Activated CD4-positive, CD25-positive, alpha-beta regulatory T cell (primary cell): ENCODE data around the gene ERFE.
"Not testable (repeated sequence)": the region's sequence is repeated elsewhere in the genome, so short reads cannot be mapped to it uniquely, and the experiment has no call there.

Source experiments
- DNase-seq, 4 experiments: peaks; one replicate each; lab custom pipeline; 2025; lab: John Stamatoyannopoulos, UW

Gene ERFE, protein sequence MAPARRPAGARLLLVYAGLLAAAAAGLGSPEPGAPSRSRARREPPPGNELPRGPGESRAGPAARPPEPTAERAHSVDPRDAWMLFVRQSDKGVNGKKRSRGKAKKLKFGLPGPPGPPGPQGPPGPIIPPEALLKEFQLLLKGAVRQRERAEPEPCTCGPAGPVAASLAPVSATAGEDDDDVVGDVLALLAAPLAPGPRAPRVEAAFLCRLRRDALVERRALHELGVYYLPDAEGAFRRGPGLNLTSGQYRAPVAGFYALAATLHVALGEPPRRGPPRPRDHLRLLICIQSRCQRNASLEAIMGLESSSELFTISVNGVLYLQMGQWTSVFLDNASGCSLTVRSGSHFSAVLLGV

DNA sequence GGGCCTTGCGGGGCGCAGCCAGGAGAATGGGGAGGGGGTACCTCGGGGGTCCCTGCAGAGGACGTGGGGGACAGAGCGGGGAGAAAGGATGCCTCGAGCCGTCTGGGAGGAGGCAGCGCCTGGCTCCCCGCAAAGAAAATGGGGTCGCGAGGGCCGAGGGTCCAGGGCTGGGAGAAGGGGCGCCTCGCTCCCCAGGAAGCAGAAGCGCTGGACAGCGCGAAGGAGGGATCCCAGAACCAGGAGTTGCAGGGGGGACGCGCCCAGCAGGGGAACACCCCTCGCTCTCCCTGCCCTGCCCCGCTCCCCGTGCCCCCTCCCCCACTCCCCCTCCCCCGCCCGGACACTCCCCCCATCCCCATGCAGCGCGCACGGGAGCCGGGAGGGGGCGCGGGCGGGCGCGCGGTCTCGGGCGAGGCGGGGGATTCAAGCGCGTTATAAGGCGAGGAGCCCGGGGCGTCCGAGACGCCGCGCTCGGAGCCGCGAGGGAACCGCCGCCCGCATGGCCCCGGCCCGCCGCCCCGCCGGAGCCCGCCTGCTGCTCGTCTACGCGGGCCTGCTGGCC lies at the start of gene ERFE:
Gene ERFE, plus strand, starts transcription at position 462 of the 562 bp plus-strand sequence. Its CDS starts 38 bp downstream, at position 500.
- DNase-seq: peak in 1 of 4 experiments; percentile 12

DNA sequence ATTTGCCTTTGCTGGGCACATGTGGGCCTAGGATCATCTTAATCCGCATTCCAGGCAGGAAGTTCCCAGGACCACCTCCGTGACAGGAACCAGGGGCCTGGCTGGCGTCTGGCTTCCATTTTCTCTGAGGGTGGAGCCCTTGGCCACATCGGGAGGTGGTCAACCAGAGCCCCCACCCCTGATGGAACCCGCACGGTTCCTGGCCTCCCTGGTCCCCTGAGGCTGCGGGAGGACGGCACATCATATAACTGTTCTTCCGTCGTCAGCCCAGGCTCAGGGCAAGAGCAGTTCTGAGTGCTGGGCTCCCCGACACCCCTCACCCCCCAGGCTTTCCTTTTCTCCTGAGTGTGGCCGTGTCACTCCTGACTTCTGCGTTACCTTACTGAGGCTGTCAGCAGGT lies 45.2 kb upstream of the ERFE start:
- DNase-seq: no peak

DNA sequence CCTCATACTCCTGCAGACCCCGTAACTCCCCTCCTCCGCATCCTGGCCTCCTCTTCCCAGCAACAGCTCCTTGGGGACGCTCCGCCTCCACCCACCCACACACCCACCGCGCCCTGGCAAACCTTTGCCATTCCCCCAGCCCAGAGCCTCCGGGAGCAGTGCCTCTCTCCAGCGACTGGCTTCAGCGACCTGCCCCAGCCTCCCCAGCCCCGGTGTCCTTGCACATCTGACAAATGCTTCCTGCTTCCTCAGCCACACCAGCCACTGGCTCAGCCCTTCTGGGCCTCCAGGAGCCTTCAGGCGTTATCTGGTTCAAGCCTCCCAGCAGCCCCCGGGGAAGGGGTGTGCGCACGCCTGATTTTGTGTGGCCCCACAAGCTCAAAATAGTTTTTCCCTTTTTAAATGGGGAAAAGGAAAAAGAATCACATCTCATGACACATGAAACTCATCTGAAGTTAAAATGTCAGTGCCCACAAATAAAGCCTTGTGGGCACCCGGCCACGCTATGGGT lies 44.4 kb upstream of the ERFE start:
- DNase-seq: no peak

DNA sequence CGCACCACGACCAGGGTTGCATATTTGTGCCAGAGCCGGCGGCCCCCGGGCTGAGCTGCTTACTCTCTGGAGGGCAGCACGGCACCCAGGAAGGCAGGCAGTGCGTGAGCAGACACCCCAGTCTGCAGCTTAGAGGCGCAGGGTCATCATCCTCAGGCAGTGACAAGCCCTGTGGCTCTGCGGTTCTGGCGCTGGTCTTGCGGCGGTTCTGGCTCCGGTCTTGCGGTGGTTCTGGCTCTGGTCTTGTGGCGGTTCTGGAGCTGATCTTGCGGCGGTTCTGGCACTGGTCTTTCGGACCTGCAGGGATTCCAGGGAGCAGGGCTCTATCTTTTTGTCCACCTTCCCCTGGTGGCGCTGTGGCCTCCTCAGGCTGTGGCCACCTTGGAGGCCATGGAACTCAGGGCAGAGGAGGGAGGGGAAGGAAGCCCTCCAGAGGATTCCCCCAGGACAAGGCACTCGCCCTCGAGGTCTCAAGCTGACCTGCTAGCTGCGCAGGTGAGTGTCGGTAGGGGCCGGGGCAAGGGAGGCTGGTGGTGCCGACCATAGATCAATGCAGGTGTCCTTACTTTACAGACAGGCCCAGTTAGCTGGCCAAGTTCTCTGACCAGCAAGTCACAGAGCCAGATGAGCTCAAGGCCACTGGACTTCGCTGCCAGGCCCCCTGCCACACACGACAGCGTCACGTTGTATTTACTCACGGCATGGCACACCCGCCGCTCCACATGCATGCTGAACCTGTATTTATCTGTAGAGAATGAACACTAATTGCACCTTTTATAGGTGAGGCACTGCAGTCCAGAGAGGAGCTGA lies 43.7 kb upstream of the ERFE start:
- no peak for DNase-seq

DNA sequence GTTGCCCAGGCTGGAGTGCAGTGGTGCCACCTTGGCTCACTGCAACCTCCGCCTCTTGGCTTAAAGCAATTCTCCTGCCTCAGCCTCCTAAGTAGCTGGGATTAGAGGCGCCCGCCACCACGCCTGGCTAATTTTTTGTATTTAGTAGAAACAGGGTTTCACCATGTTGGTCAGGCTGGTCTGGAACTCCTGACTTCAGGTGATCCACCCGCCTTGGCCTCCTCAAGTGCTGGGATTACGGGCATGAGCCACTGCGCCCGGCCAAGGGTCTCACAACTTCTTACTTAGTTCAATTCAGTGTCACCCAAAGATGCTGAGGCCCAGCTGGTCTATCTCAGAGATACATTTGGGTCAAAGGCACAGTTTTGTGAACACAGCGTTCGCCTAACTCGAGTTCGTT lies 43.1 kb upstream of the ERFE start:
- DNase-seq: not testable (repeated sequence)

DNA sequence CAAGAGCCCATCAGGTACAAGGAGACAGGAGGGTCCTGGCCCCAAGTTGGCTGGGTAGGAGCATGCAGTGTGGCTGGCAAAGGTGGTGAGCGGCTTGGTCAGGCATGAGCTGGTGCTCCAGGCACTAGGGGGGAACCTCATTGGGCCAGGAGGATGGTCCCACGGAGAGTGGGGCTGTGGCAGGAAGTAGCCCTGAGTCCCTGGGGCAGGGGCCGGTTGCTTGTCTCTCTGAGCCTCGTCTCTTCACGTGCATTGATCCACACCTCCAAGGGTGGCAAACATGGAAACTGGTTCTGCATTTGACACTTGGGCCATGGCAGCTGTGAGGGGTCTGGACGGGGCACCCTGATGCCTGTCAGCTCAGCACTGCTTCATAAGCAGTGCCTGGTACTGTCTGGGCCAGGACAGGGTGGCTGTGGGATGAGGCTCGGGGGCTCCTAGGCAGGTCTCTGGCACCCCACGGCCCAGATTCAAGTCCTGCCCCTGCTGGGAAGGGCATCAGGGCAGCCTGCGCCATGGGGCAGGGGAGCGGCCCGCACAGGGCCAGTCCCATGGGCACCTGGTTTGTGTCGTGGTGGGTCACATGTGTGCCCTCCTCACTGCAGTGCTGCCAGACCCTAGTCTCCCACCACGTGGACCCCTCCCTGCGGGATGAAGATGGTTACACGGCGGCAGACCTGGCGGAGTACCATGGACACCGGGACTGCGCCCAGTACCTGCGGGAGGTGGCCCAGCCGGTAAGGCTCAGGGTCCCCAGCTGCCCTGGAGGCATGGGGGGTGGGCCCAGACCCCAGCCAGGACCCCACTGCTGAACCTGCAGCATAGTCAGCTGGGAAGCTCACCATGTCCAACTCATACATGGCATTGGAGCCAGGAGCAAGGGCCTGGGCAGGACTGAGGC lies 42.2 kb upstream of the ERFE start:
- no peak for DNase-seq

DNA sequence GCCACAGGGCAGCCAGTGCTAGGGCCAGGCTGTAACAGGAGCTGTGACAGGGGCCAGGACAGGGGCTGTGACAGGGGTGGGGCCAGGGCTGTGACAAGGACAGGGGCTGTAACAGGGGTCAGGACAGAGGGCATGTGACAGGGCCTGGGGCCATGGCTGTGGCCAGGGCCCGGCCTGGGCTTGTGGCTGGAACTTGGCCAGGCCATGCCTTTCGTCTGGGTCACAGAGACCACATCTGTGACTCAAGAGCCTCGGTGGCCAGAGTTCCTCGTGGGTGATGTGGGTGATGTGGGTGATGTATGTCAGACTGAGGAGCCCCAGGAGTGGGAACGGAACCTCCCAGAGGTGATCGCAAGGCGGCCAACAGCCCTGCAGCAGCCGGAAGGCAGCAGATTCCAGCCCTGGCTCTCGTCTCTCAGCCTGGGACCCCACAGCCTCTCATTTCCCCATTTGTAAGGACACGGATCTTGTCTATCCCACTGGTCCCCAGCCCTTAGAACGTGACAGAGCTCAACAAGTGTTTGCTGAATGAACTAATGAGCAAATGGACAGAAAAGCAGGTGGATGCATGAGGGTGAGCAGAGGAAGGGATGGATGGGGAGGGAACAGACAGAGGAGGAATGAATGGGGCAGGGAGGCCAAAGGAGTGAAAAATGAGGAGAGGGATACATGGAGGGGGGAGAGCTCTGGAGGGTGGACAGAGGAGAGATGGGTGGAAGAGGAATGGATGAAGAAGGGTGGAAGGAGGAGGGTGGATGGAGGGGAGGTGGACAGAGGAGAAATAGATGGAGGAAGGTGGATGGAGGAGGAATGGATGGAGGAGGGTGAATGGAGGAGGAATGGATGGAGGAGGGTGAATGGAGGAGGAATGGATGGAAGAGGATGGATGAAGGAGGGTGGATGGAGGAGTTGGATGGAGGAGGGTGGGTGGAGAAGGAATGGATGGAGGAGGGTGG lies 41.3 kb upstream of the ERFE start:
- no peak for DNase-seq

DNA sequence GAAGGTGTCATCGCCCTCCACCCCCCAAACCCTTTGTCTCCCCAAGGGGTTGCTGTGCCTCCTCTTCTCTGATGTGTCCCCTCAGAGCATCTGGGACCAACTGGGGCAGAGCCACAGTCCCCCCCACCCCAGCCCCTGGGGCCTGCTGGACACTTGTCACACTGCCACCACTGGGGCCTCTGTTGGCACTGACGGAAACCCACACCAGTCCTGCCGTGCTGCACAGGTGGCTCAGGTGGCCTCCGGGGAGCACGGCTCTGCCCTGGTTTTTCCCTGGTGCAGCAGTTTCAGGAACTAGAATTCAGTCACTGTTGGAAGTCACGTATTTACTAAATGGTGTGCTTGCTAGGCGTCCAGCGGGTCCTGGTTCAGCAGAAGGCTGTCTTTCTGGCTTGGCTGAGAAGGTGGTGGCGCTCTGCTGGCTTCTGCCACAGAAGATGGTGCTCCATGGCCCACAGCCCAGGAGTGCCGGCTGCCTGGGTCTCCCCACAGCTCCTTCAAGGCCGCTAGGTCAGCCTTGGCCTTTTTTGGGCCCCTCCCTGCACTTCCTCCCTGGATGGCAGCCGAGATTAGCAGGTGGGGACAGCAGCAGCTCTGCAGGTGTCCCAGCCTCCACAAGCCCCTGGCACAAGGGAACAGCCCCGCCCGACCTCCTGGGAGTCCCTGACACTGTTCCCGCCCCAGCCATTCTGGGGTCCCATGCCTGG lies 38.9 kb upstream of the ERFE start:
- DNase-seq: no peak

DNA sequence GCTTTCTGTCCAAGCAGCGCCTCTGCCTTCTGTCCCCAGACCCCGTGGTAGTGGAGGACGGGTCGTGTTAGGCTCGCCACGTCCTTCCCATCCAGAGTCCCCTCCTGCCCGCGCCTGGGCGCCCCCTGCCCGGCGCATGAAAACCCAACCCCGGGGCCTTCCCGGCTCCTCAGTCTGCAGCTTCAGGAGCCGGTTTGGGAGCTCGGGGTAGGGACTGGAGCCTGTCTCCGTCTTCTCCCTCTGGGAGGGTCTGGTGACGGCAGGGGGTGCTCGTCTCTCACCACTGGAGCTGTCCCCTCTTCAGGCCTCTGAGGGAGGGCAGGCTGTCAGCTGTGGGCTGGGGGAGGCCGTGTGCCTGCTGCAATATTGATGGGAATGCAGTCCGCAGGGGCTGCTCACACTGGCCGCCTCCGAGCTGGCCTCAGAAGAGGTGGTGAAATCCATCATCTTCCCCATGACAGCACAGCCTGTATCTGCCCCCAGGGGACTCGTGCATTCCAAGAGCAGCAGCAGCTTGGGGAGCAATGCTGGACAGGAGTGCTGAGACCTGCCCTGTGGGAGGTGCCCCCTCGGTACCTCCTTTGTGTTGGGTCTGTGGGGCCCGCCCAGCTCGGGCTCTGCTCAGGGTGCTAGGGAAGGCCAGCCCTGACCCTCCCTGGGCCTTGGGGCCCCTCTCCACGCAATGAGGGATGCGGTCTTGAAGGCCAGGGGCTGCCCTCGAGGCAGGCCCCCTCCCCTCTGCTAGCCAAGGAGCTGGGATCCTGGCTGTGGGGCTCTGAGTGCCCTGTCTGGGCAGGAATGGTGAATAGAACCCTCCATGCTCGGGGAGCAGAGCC lies 38.1 kb upstream of the ERFE start:
- no peak for DNase-seq

DNA sequence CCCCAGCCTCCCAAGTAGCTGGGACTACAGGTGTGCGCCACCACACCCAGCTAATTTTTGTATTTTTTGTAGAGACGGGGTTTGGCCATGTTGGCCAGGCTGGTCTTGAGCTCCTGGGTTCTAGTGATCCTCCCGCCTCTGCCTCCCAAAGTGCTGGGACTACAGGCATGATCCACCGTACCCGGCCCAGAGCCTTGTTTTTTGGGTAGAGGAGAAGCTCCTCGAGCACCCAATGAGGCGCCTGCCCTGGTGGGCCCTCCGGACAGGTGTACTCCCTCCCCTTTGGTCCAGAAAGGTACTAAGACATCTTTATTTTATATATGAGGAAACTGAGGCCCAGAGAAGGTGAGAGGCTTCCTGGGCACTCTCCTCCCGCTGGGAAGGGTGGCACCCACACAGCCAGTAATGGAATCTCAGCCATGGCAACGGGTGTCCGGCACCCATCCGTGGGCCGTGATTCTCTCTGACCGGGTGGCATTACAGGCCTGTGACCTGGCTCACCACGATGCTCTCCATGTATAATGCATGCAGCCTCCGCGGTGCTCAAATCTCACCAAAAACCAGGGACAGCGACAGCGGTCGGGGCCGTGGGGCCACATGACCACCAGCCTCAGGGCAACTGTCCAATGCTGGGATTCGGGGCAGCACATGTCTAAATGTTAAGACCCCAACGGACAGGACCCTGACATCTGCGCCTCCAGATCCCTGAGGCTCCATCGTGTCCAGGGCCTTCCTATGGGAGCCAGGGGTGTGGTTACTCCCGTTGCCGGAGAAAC lies 37.1 kb upstream of the ERFE start:
- no peak for DNase-seq

DNA sequence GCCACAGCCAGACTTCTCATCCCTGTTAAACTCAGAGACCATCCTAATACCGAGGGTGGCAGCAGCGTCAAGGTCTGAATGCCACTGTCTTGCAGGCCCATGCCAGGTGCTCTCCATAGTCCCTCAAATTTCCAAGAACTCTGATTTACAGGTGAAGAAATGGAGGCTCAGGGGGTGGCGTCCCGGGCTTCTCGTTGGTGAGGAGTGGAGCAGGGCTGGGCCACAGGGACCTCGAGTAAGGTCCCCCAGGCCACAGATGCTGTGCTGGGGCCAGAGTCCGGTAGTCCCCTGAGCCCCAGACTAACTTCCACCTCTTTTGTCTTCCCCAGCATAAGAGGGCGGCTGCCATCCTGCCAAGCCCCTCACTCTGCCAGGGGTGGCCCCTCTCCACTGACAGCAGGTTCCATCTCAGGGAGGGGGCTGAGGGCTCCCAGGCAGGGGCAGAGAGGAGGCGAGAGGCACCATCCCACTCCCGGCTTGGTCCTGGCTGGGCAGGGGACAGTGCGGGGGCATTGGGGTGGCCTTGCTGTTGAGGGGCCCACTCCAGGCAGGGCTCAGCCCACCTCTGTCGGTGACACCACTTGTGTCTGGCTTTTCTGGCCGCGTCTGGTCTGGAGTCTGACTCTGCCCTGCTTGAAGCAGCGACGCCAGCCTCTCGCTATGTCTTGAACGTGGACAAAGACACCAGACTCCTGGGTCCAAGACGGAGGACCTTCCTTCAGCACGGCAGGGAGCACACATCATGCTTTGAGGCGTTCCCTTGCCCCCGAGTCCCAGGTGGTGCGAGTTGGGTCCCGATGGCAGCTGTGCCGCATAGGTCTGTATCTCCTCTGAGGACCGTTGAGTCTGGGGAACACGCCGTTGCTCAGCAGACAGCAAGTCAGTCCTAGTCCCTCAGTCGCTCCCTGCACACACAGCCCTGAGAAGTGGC lies 36.2 kb upstream of the ERFE start:
- no peak for DNase-seq

DNA sequence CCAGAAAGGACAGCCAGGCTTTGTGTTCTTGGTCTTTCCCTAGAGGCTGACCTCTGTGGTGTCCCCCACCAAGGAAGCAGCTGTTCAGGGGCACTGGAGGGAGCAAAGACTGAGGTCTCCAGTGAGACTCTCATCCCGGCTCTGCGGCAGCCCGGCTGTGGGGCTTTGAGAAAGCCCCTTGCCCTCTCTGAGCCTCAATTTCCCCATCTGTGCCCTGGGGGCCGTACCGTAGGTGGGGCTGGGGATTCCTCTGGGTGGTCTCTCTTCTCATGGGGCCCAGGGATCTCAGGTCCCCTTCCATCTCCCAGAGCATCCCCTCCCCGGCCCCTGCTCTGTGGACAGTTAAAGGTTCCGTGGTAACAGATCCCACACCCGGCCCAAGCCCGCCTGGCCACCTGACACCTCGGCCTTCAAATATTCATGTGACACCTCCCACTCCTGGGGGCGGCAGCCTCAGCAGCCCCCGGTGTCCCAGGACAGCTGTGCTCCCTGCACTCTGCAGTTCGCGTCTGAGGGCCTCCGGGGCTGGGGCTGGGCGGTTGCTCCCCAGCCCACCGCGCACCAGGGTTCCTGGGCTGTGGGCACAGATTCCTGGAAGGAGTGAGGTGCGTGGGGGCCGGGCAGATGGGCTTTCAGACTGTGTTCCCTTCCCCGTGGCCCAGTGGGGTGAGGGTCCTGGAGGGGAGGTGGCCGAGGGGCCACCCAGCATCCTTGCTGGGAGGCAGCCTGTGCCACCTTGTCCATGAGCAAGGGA lies 35.4 kb upstream of the ERFE start:
- no peak for DNase-seq

DNA sequence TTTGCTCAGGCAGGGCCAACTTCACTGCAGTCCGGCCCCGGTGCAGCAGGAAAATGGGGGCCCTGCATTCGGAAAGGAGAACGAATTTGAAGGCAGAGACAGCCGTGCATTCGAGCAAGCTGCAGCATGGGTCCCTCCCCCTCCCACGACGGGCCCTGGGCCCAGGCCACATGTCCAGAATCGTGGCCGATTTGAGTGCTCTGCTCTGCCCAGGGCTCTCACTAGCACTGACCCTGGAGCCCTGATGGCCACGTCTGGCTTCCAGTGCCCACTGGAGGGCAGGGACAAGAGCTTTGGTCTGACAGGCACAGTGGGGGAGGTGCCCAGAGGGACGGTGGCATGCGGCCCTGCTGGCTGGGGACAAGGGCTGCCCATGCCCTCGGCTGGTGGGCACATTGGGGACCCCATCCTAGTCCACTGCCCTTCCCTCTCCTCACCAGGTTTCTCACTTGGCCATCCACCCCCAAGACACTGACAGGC lies 34.7 kb upstream of the ERFE start:
- DNase-seq: no peak

DNA sequence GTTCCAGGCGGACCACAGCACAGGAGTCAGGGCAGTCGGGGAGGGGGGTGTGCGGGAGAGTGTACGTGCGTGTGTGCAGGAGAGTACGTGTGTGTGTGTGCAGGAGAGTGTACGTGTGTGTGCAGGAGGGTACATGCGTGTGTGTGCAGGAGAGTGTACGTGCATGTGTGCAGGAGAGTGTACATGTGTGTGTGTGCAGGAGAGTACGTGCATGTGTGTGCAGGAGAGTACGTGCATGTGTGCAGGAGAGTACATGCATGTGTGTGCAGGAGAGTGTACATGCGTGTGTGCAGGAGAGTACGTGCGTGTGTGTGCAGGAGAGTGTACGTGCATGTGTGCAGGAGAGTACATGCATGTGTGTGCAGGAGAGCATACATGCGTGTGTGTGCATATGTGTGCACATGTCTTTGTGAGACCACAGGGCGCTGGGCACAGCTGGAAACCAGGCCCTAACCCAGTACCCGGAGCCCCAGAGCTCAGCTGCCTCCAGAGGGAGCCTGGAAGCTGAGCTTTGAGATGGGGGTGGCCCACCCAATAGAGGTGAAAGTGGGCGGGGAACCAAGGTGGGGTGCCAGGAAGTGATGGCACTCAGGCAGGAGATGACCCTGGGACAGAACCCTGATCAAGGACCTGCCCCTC lies 34.2 kb upstream of the ERFE start:
- DNase-seq: no peak

DNA sequence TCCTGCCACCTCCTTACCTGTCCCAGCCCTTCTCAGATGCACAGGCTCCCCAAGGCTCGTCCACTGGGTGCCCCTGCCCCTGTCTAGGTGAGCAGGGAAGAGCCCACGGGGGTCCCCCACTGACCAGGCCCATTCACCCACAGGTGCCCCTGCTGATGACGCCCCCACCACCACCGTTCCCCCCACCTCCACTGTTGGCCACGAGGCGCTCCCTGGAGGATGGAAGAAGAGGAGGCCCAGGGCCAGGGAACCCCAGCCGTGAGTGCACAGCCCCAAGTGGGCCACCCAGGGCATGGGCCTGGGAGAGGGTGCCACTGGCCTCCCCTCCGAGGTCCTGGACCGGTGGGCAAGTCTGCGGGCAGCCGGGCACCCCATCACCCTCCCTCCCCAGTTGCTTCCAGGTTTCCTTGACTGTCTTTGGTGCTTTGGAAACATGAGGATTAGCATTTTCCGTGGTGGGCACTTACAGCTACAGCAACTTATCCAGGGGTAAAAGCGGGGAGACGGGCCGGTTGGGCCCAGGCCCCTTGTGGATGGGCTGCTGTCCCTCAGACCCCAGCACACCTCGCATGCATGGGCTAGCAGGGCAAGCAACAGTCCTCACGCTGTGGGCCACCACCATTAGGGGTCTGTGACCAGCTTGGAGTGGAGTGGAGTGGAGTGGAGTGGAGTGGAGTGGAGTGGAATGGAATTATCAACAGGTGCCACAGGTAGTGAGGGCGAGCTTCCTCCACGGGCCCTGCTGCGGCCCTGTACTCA lies 33.5 kb upstream of the ERFE start:
- no peak for DNase-seq
